ENCODE results near the gene VTI1A. TPM values are rescaled to one million over a fixed set of nuclear protein-coding genes. Genes with fewer than 3 reads are reported as not detected.

The VTI1A gene
- total RNA-seq, 1 donor from 2014 or later = 32.6 TPM

DNA sequence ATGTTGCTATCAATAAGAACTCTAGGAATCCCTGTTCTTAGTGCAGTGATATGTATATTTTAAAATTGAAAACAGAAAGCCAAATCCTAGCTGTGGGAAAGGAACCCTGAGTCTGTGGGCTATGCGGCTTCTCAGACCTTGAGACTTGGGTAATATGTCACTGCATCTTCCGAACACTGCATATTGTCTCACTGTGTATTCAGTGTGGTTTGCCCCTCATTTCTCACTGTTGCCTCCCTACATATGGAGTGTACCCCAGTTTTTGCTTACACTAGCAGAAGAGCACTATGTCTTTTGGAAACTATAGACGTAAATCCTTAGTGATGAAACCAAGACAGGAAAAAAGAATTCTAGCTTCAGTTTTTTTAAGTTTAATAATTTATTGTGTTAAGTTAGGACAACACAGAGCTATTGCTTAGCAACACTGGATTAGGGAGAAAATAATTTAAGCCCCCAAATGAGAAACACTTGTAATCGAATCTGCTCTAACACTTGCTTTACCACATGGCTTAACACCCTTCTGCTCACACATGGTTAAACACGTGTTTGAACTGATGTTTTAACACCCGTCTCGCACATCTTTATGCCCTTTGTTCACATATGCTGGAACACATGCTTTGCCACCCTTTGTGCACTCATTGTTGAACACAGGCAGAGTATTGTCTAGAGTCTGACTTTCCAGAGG, 251.3 kb downstream of the VTI1A start:
- Mint-ChIP-seq H3K9me3 (no peaks in the 10 kb centered on the region), H3K4me1 (ENCODE audit: unreplicated experiment) (peaks cover 24% of the 10 kb centered on the region), H3K27me3 (no peaks in the 10 kb centered on the region), H3K36me3 (peaks cover 6% of the 10 kb centered on the region), H3K4me3 (no peak overlapping the region), H3K27ac (no peak overlapping the region)
- no peak for DNase-seq (ENCODE audit: extremely low spot score, unreplicated experiment)
- no peak for TF ChIP-seq CTCF (conservative IDR thresholded peaks at IDR 0.05)

DNA sequence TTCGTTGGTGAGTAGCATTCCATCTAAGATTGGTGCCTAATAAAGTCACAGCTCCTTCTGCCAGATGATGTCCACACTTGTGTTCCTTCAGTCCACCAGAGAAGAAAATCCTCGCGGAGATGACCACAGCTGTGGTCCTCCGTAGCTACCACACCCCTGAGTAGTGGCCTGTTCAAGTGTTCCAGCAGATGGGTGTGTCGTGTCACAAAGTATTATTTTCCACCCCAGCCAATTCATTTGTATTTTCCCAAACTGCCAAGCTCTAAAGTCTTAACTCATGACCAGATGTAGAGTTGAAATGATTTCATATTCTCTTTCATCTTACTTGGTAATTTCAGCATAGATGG, 251.8 kb downstream of the VTI1A start:
- no peaks in the 10 kb centered on the region for H3K9me3 Mint-ChIP-seq
- H3K4me3 Mint-ChIP-seq = no peak overlapping the region
- H3K27ac Mint-ChIP-seq = no peak overlapping the region
- peaks cover 24% of the 10 kb centered on the region for H3K4me1 Mint-ChIP-seq (ENCODE audit: unreplicated experiment)
- no peaks in the 10 kb centered on the region for H3K27me3 Mint-ChIP-seq
- DNase-seq (ENCODE audit: extremely low spot score, unreplicated experiment) = no peak
- no peak for TF ChIP-seq CTCF (conservative IDR thresholded peaks at IDR 0.05)
- peaks cover 6% of the 10 kb centered on the region for H3K36me3 Mint-ChIP-seq

- Mint-ChIP-seq H3K36me3 (peaks cover 6% of the 10 kb centered on the region), H3K27ac (no peak overlapping the region), H3K9me3 (no peaks in the 10 kb centered on the region), H3K4me3 (no peak overlapping the region), H3K4me1 (ENCODE audit: unreplicated experiment) (peaks cover 24% of the 10 kb centered on the region), H3K27me3 (no peaks in the 10 kb centered on the region)
- no peak for DNase-seq (ENCODE audit: extremely low spot score, unreplicated experiment)
- no peak for TF ChIP-seq CTCF (conservative IDR thresholded peaks at IDR 0.05)
Measured at GRCh38 chr10:112700215-112700671, 253.2 kb downstream of the VTI1A start.

DNA sequence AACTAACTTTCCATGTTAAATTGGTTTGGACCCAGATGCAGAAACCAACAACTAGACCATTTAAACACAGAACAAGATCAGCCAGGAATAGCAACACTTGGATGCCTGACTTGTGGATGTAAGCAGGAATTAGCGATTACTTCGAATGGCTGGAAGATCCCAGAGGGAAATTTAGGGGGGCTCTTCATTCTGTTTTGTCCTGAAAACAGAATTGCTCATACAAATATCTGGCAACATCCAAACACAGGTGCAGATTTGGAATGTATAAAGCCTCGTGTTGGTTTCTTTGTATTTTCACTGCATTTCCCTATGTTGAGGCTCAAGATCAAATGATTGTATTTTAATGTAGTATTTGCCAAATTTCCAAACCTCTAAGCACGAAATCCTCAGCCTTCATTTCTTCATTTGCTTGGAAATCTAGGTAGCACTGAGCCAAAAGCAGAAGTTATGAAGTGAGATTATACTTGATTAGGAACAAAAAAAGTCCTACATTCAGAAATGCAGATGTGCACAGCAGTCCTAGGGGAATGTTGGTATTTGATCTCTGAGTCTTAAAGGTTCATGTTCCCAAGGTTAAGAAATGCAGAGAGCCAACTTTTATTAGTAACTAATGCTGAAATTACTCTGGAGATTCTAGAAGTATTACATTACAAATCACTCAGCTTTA, 254.3 kb downstream of the VTI1A start:
- Mint-ChIP-seq H3K4me3 (no peak overlapping the region), H3K27ac (no peak overlapping the region), H3K9me3 (no peaks in the 10 kb centered on the region), H3K27me3 (no peaks in the 10 kb centered on the region), H3K4me1 (ENCODE audit: unreplicated experiment) (peaks cover 22% of the 10 kb centered on the region), H3K36me3 (peaks cover 6% of the 10 kb centered on the region)
- no peak for DNase-seq (ENCODE audit: extremely low spot score, unreplicated experiment)
- TF ChIP-seq CTCF (conservative IDR thresholded peaks at IDR 0.05) = no peak

- H3K9me3 Mint-ChIP-seq = no peaks in the 10 kb centered on the region
- H3K4me1 Mint-ChIP-seq (ENCODE audit: unreplicated experiment) = peaks cover 17% of the 10 kb centered on the region
- H3K36me3 Mint-ChIP-seq = peaks cover 6% of the 10 kb centered on the region
- no peak for TF ChIP-seq CTCF (conservative IDR thresholded peaks at IDR 0.05)
- no peak for DNase-seq (ENCODE audit: extremely low spot score, unreplicated experiment)
- no peak overlapping the region for H3K27ac Mint-ChIP-seq
- no peaks in the 10 kb centered on the region for H3K27me3 Mint-ChIP-seq
- no peak overlapping the region for H3K4me3 Mint-ChIP-seq
Measured at GRCh38 chr10:112701878-112702255, 254.9 kb downstream of the VTI1A start.
